ELR (cell line): ENCODE data around the gene MAGEA3.
"Not testable (repeated sequence)": the region's sequence is repeated elsewhere in the genome, so short reads cannot be mapped to it uniquely, and the experiment has no call there.

Source experiments
- DNase-seq: peaks from one replicate; pipeline ENCODE4 v3.0.0-alpha.2; 2015; ENCODE audit warnings: low read depth

MAGEA3 gene

GRCh38 chrX:152735860-152736511, 37.4 kb downstream of the MAGEA3 start:
- no peak for DNase-seq

- not testable (repeated sequence) for DNase-seq
Measured at GRCh38 chrX:152736528-152736927, 37.9 kb downstream of the MAGEA3 start.

- DNase-seq: no peak
Measured at GRCh38 chrX:152738560-152738959, 40.0 kb downstream of the MAGEA3 start.
